ENCODE results near the gene KRTAP10-12.
"Not testable (repeated sequence)": the region's sequence is repeated elsewhere in the genome, so short reads cannot be mapped to it uniquely, and the experiment has no call there.

Gene KRTAP10-12

DNA sequence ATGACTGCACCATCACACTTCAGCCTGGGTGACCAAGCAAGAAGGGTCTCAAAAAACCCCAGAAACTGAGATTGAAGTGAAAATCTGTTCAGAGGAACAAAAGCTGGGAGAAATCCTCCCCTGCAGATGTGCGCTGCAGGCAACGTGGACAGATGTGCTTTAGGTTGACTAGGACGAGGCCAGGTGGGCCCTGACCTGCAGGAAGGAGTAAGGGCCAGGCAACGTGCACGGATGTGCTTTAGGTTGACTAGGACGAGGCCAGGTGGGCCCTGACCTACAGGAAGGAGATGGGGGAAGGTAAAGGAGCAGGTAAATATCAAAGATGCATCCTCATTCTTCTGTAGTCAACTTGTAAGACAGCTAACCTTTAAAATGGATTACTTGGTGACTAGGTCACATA lies 12.5 kb upstream of the KRTAP10-12 start:
- no peak overlapping the region for H3K4me3 ChIP-seq (ENCODE audit: control insufficient read depth, low read depth, low read length)
- no peak for DNase-seq (ENCODE audit: low read depth)
- TF ChIP-seq, protein P1, sequence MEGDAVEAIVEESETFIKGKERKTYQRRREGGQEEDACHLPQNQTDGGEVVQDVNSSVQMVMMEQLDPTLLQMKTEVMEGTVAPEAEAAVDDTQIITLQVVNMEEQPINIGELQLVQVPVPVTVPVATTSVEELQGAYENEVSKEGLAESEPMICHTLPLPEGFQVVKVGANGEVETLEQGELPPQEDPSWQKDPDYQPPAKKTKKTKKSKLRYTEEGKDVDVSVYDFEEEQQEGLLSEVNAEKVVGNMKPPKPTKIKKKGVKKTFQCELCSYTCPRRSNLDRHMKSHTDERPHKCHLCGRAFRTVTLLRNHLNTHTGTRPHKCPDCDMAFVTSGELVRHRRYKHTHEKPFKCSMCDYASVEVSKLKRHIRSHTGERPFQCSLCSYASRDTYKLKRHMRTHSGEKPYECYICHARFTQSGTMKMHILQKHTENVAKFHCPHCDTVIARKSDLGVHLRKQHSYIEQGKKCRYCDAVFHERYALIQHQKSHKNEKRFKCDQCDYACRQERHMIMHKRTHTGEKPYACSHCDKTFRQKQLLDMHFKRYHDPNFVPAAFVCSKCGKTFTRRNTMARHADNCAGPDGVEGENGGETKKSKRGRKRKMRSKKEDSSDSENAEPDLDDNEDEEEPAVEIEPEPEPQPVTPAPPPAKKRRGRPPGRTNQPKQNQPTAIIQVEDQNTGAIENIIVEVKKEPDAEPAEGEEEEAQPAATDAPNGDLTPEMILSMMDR (conservative IDR thresholded peaks at IDR 0.05; ENCODE audit: control insufficient read depth, insufficient read depth, low read depth, low read length), result no peak

DNA sequence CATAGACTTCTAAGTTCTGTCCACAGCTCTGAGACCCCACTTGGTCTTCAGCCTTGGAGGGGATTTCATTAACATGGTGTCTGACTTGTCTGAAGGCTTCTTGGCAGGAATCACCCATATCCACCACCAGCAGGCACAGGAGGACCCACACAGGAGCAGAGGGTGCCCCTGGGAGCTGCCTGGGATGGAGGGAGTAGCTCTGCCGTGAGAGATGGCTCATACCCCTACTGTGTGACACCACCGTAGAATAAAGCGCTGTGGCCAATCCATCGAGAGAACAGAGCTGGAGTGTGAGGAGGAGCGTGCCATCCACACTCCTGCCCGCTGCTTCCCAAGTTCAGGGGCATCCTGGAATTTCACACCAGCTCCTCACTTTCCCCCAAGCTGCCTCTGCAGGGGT lies 11.9 kb upstream of the KRTAP10-12 start:
- DNase-seq (ENCODE audit: low read depth); H3K4me3 ChIP-seq (ENCODE audit: control insufficient read depth, low read depth, low read length): not testable (repeated sequence)

DNA sequence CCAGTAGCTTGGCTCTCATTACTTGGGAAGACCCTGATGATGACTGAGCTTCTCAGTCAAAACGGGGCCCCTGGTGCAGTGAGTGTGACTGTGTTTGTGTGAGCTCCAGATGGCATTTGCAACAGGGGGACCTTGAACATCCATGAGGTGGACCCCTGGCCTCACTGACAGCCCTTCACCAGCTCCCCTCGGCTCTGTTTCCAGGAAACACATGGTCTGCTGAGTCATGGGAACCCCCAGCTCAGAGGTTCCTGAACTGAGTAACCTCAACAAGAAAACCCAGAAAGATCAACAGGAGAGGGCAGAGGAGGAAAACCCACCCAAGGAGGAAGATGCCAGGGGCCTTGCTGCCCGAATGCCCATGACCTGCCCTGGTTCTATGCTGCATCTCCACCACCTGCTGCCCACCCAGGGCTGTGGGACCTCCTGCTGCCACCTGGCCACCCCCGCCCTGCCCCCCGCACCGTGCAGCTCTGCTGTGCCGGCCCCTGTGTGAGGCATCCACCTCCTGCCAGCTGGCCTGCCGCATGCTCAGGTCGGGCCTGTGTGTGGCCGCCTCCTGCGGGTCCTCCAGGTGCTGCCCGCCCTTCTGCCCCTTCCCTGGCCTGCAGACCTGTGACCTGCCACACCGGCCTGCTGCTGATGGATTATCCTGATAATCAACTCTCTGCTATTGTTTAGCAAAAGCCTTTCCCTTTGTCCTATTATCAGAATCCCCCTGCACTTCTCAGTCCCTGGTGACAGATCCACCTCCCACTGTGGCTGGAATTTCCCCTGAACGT lies 10.8 kb upstream of the KRTAP10-12 start:
- H3K4me3 ChIP-seq (ENCODE audit: control insufficient read depth, low read depth, low read length), result no peak overlapping the region
- DNase-seq (ENCODE audit: low read depth), result no peak
- TF ChIP-seq, protein P1 (conservative IDR thresholded peaks at IDR 0.05; ENCODE audit: control insufficient read depth, insufficient read depth, low read depth, low read length), result no peak

DNA sequence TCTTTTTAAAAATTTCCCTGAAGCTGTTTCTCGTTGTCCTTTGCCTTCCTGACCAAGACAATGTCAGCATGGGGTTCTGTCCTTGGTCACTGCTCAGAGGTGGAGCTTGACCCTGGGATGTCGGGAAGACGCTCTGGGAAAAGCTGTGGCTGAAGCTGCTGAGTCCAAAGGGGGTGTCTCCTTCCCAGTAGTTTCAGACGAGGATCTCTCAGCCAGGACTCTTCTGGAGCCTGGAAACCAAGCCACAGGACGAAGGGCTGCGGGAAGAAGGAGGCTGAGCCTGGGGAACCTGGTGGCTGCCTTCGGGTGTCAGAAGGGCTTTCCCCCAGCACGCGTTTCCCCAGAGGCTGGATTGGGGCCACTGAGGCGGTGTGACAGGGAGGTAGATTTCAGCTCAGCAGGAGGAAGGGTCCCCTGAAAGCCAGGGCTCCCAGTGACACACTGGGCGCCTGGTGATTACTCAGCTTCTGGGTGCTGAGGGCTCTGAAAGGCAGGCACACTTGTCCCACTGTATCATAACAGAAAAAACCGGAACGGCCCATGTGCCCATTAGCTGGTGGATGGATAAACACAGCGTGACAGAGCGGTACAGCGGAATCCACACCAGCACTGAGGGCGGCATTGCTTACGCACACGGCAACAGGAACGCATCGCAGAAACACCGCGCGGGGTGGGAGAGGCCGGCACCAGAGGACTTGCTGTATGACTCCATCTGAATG lies 10.0 kb upstream of the KRTAP10-12 start:
- no peak for DNase-seq (ENCODE audit: low read depth)
- TF ChIP-seq, protein P1 (conservative IDR thresholded peaks at IDR 0.05; ENCODE audit: control insufficient read depth, insufficient read depth, low read depth, low read length), result no peak
- no peak overlapping the region for H3K4me3 ChIP-seq (ENCODE audit: control insufficient read depth, low read depth, low read length)

DNA sequence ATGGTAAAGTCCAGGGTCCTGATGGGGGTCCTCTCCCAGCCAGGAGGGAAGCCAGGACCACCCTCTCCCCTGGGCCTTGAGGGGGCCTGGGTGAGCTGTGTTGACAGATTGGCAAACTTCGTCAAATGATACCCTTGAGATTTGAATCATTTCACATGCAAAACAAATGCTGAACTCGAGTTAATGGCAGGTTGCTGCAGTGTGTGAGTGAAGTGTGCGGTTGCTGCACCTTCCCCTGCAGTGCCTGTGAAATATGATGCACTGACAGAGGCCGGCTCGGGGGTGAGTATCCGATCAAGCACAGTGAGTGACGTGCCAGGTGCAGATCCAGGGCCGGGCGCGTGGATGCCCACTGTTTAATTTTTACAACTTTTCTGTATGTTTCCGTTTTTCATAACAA lies 9.3 kb upstream of the KRTAP10-12 start:
- no peak overlapping the region for H3K4me3 ChIP-seq (ENCODE audit: control insufficient read depth, low read depth, low read length)
- TF ChIP-seq, protein P1 (conservative IDR thresholded peaks at IDR 0.05; ENCODE audit: control insufficient read depth, insufficient read depth, low read depth, low read length), result no peak
- DNase-seq (ENCODE audit: low read depth), result no peak

DNA sequence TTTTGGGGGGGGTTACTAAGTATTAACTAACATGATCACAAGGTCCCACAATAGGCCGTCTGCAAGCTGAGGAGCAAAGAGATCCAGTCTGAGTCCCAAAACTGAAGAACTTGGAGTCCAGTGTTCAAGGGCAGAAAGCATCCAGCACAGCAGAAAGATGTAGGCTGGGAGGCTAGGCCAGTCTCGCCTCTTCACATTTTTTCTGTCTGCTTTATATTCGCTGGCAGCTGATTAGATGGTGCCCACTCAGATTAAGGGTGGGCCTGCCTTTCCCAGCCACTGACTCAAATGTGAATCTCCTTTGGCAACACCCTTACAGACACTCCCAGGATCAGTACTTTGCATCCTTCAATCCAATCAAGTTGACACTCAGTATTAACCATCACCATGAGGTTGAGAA lies 7.2 kb upstream of the KRTAP10-12 start:
- not testable (repeated sequence) for H3K4me3 ChIP-seq (ENCODE audit: control insufficient read depth, low read depth, low read length); DNase-seq (ENCODE audit: low read depth)

DNA sequence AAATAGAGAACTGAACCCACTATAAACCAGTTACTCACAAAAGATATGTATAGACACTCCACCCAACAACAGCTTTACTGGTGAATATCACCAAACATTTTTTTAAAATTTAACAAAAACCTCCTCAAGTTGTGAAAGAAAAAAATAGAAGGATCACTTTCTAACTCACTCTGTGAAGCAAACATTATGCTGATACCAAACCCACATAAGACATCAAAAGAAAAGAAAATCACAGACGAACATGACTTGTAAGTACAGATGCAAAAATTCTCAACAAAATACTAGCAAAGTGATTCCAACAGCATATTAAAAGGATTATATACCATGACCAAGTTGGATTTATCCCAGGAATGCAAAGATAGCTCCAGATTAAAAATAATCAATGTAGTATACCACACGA lies 5.3 kb upstream of the KRTAP10-12 start:
- no peak for DNase-seq (ENCODE audit: low read depth)
- no peak overlapping the region for H3K4me3 ChIP-seq (ENCODE audit: control insufficient read depth, low read depth, low read length)
- TF ChIP-seq, protein P1 (conservative IDR thresholded peaks at IDR 0.05; ENCODE audit: control insufficient read depth, insufficient read depth, low read depth, low read length), result no peak
